Measurements from ENCODE around the gene SMKR1.

GRCh38 chr7:129496653-129497052, 5.7 kb upstream of the SMKR1 start:
- TF ChIP-seq POLR2A (IDR thresholded peaks at IDR 0.05; ENCODE audit: control extremely low read depth in 1 of 2, low read depth in 2 of 2, low read length in 2 of 2) = no peak
- no peak for TF ChIP-seq EZH2 (IDR thresholded peaks at IDR 0.05; ENCODE audit: low read depth, low read length, severe bottlenecking)
- TF ChIP-seq, protein P1, sequence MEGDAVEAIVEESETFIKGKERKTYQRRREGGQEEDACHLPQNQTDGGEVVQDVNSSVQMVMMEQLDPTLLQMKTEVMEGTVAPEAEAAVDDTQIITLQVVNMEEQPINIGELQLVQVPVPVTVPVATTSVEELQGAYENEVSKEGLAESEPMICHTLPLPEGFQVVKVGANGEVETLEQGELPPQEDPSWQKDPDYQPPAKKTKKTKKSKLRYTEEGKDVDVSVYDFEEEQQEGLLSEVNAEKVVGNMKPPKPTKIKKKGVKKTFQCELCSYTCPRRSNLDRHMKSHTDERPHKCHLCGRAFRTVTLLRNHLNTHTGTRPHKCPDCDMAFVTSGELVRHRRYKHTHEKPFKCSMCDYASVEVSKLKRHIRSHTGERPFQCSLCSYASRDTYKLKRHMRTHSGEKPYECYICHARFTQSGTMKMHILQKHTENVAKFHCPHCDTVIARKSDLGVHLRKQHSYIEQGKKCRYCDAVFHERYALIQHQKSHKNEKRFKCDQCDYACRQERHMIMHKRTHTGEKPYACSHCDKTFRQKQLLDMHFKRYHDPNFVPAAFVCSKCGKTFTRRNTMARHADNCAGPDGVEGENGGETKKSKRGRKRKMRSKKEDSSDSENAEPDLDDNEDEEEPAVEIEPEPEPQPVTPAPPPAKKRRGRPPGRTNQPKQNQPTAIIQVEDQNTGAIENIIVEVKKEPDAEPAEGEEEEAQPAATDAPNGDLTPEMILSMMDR (IDR thresholded peaks at IDR 0.05; ENCODE audit: control extremely low read depth in 1 of 3, insufficient read depth in 1 of 3, low read depth in 1 of 3, low read length in 3 of 3) = no peak
- TF ChIP-seq SIRT6 (IDR thresholded peaks at IDR 0.05; ENCODE audit: low read length) = no peak
- no peak for TF ChIP-seq HDAC6 (IDR thresholded peaks at IDR 0.05; ENCODE audit: low read depth, low read length)
- no peak for TF ChIP-seq CREB1 (IDR thresholded peaks at IDR 0.05)
- TF ChIP-seq TCF12 (IDR thresholded peaks at IDR 0.05; ENCODE audit: low read depth, low read length) = no peak
